HepG2 (cell line): Measurements from ENCODE around the gene CCNL1. TPM values are rescaled to one million over a fixed set of nuclear protein-coding genes. Genes with fewer than 3 reads are reported as not detected.

Experiments used
- FIP1L1 ChIP-seq: fragments of 200-400 bp; formaldehyde crosslinking; IDR thresholded peaks from 2 replicates; pipeline ENCODE4 v1.6.1; 2018; ENCODE audit warnings: low read depth, mild to moderate bottlenecking, low read length, moderate library complexity, borderline replicate concordance; ENCODE audit not compliant: insufficient read depth
- FLYWCH1 ChIP-seq: sonication (generic); formaldehyde crosslinking; IDR thresholded peaks from 2 replicates; pipeline ENCODE4 v1.8.1; 2023; ENCODE audit warnings: mild to moderate bottlenecking, missing genetic modification reagents
- FOXP1 ChIP-seq, 2 experiments: fragments of 450-650 bp in 1 of 2; IDR thresholded peaks; 2 replicates each; pipeline ENCODE4 v1.6.1; 2017 to 2018; ENCODE audit warnings: antibody characterized with exemption in 1 of 2
- GTF3A ChIP-seq: sonication (generic); formaldehyde crosslinking; conservative IDR thresholded peaks from 2 replicates; pipeline ENCODE4 v1.4.0; 2020; ENCODE audit warnings: mild to moderate bottlenecking, missing genetic modification reagents
- HDAC6 ChIP-seq: fragments of 200-600 bp; sonication (generic); IDR thresholded peaks from 2 replicates; pipeline ENCODE4 v1.7.0; 2017; ENCODE audit warnings: mild to moderate bottlenecking, antibody characterized with exemption, low read length, low read depth
- HMG20A ChIP-seq: IDR thresholded peaks from 2 replicates; pipeline ENCODE4 v1.6.1; 2016; ENCODE audit warnings: borderline replicate concordance
- HNRNPLL ChIP-seq: fragments of 200-400 bp; formaldehyde crosslinking; IDR thresholded peaks from 2 replicates; pipeline ENCODE4 v1.6.1; 2017; ENCODE audit warnings: mild to moderate bottlenecking, low read depth, low read length; ENCODE audit not compliant: poor library complexity, severe bottlenecking
- MTF1 ChIP-seq: sonication (generic); formaldehyde crosslinking; IDR thresholded peaks from 2 replicates; pipeline ENCODE4 v1.5.0; 2020; ENCODE audit warnings: missing genetic modification reagents
- NFYC ChIP-seq: IDR thresholded peaks from 2 replicates; pipeline ENCODE4 v1.6.1; 2016; ENCODE audit warnings: missing genetic modification reagents, missing compliant biosample characterization
- PAWR ChIP-seq: sonication (generic); formaldehyde crosslinking; IDR thresholded peaks from 2 replicates; pipeline ENCODE4 v1.4.0; 2020; ENCODE audit warnings: missing genetic modification reagents, mild to moderate bottlenecking, borderline replicate concordance
- REPIN1 ChIP-seq: sonication (generic); formaldehyde crosslinking; IDR thresholded peaks from 2 replicates; pipeline ENCODE4 v1.8.0; 2022; ENCODE audit warnings: missing genetic modification reagents, low read depth, mild to moderate bottlenecking, borderline replicate concordance
- SMARCC2 ChIP-seq: fragments of 450-650 bp; IDR thresholded peaks from 2 replicates; pipeline ENCODE4 v1.6.1; 2017; ENCODE audit warnings: antibody characterized with exemption, mild to moderate bottlenecking
- TARDBP ChIP-seq: sonication (generic); formaldehyde crosslinking; IDR thresholded peaks from 2 replicates; pipeline ENCODE4 v1.8.0; 2022; ENCODE audit warnings: mild to moderate bottlenecking, missing genetic modification reagents
- THAP11 ChIP-seq: IDR thresholded peaks from 2 replicates; pipeline ENCODE4 v1.6.1; 2016; ENCODE audit warnings: missing biosample characterization, missing genetic modification reagents
- THAP7 ChIP-seq: sonication (generic); formaldehyde crosslinking; IDR thresholded peaks from 2 replicates; pipeline ENCODE4 v1.8.1; 2023; ENCODE audit warnings: mild to moderate bottlenecking, missing genetic modification reagents
- ZBTB1 ChIP-seq: sonication (generic); formaldehyde crosslinking; IDR thresholded peaks from 2 replicates; pipeline ENCODE4 v1.4.0; 2020; ENCODE audit warnings: missing genetic modification reagents, borderline replicate concordance
- ZFP90 ChIP-seq: sonication (generic); formaldehyde crosslinking; IDR thresholded peaks from 2 replicates; pipeline ENCODE4 v1.8.0; 2022; ENCODE audit warnings: missing genetic modification reagents, mild to moderate bottlenecking, inconsistent platforms, borderline replicate concordance
- ZMYM3 ChIP-seq: sonication (generic); formaldehyde crosslinking; IDR thresholded peaks from 2 replicates; pipeline ENCODE4 v1.5.1; 2020; ENCODE audit warnings: mild to moderate bottlenecking, missing genetic modification reagents
- ZNF10 ChIP-seq: sonication (generic); formaldehyde crosslinking; IDR thresholded peaks from 2 replicates; pipeline ENCODE4 v1.4.0; 2020; ENCODE audit warnings: mild to moderate bottlenecking, low read depth, missing genetic modification reagents, borderline replicate concordance
- ZNF12 ChIP-seq: sonication (generic); formaldehyde crosslinking; IDR thresholded peaks from 2 replicates; pipeline ENCODE4 v1.5.0; 2020; ENCODE audit warnings: missing genetic modification reagents
- ZNF136 ChIP-seq: sonication (generic); formaldehyde crosslinking; IDR thresholded peaks from 2 replicates; pipeline ENCODE4 v1.8.1; 2022; ENCODE audit warnings: low read depth, mild to moderate bottlenecking, moderate library complexity, missing genetic modification reagents
- ZNF275 ChIP-seq: sonication (generic); formaldehyde crosslinking; IDR thresholded peaks from 2 replicates; pipeline ENCODE4 v1.8.0; 2022; ENCODE audit warnings: missing genetic modification reagents, mild to moderate bottlenecking, inconsistent platforms, borderline replicate concordance
- ZNF329 ChIP-seq: sonication (generic); formaldehyde crosslinking; IDR thresholded peaks from 2 replicates; pipeline ENCODE4 v1.9.0; 2021; ENCODE audit warnings: low read depth, mild to moderate bottlenecking, missing genetic modification reagents
- ZNF335 ChIP-seq: sonication (generic); formaldehyde crosslinking; IDR thresholded peaks from 2 replicates; pipeline ENCODE4 v1.4.0; 2020; ENCODE audit warnings: missing genetic modification reagents
- ZNF33B ChIP-seq: sonication (generic); formaldehyde crosslinking; IDR thresholded peaks from 2 replicates; pipeline ENCODE4 v1.5.1; 2020; ENCODE audit warnings: mild to moderate bottlenecking, missing genetic modification reagents
- ZNF557 ChIP-seq: sonication (generic); formaldehyde crosslinking; IDR thresholded peaks from 2 replicates; pipeline ENCODE4 v1.4.0; 2020; ENCODE audit warnings: missing genetic modification reagents
- ZNF558 ChIP-seq: sonication (generic); formaldehyde crosslinking; IDR thresholded peaks from 2 replicates; pipeline ENCODE4 v1.9.0; 2022; ENCODE audit warnings: mild to moderate bottlenecking, missing genetic modification reagents, borderline replicate concordance
- ZNF614 ChIP-seq: IDR thresholded peaks from 2 replicates; pipeline ENCODE4 v1.6.1; 2018; ENCODE audit warnings: missing biosample characterization, missing genetic modification reagents, inconsistent platforms, borderline replicate concordance
- ZNF703 ChIP-seq: sonication (generic); formaldehyde crosslinking; IDR thresholded peaks from 2 replicates; pipeline ENCODE4 v1.5.1; 2020; ENCODE audit warnings: missing genetic modification reagents, mild to moderate bottlenecking, moderate library complexity, borderline replicate concordance
- polyA plus RNA-seq, 8 experiments: library from polyadenylated mRNA; depleted of rRNA in 3 of 8; stranded (reverse) in 7 of 8; unstranded in 1 of 8; fragments of >200 nt; fragmentation: Illumina TruSeq in 4 of 8; extraction: Trizol in 4 of 8; gene quantifications; 2 replicates each; pipeline versions ENCODE4 v1.2.1 to v1.2.3, GENCODE V29; 2011 to 2016; ENCODE audit warnings: low read depth in 4 of 8, missing spikeins in 1 of 8, mixed read lengths in 1 of 8; ENCODE audit not compliant: insufficient read depth in 1 of 8
- total RNA-seq, 5 experiments: library from RNA; depleted of rRNA; stranded (reverse); fragments of >200 nt; fragmentation: Illumina TruSeq; extraction: Trizol; gene quantifications; 2 replicates each; pipeline ENCODE4 v1.2.3, GENCODE V29; 2016; ENCODE audit warnings: low read depth in 1 of 5

The CCNL1 gene
- total and polyA plus RNA-seq, 2 of the 13 experiments (the other 11 are each of a cell fraction or from before 2014, with no cell fraction given): 151 to 303 TPM

- TF ChIP-seq ZNF335 (CRISPR knock-in tag): peak; percentile 67; the same call in 1 of the 2 replicates
- TF ChIP-seq NFYC (CRISPR knock-in tag): peak; percentile 54; the same call in 1 of the 2 replicates
- TF ChIP-seq HNRNPLL: peak; percentile 95
- TF ChIP-seq ZNF33B (CRISPR knock-in tag): peak; percentile 91
- TF ChIP-seq MTF1 (CRISPR knock-in tag): 0 out of 2 replicates have a peak, but pooled peaks have one; percentile 38
- TF ChIP-seq ZNF136 (CRISPR knock-in tag): peak; percentile 90; the same call in 1 of the 2 replicates
- TF ChIP-seq ZMYM3 (CRISPR knock-in tag): peak; percentile 56
- TF ChIP-seq ZNF557: peak; percentile 78; the same call in 1 of the 2 replicates
- peak; percentile 78; the same call in 1 of the 2 replicates for TF ChIP-seq GTF3A (CRISPR knock-in tag)
- peak; percentile 82 for TF ChIP-seq ZNF329 (CRISPR knock-in tag)
- TF ChIP-seq ZNF275 (CRISPR knock-in tag): peak; percentile 99
- TF ChIP-seq HDAC6: no peak
- TF ChIP-seq REPIN1 (CRISPR knock-in tag): peak; percentile 97
- no peak; the same call in 1 of the 2 replicates for TF ChIP-seq THAP7
- peak; percentile 60; the same call in 1 of the 2 replicates for TF ChIP-seq ZNF12 (CRISPR knock-in tag)
- peak; percentile 69; the same call in 1 of the 2 replicates for TF ChIP-seq ZFP90 (CRISPR knock-in tag)
- TF ChIP-seq ZNF703 (CRISPR knock-in tag): peak; percentile 97
- peak; percentile 88 for TF ChIP-seq ZNF558 (CRISPR knock-in tag)
- TF ChIP-seq FOXP1 (IDR thresholded peaks at IDR 0.05): no peak
- TF ChIP-seq FOXP1 (CRISPR knock-in tag; IDR thresholded peaks at IDR 0.05): peak; percentile 39; the same call in 1 of the 2 replicates
- TF ChIP-seq PAWR: 0 out of 2 replicates have a peak, but pooled peaks have one; percentile 32
- no peak for TF ChIP-seq ZBTB1
- peak; percentile 96 for TF ChIP-seq THAP11 (CRISPR knock-in tag)
- no peak for TF ChIP-seq ZNF10 (CRISPR knock-in tag)
- peak; percentile 57; the same call in 1 of the 2 replicates for TF ChIP-seq FIP1L1
- peak; percentile 96 for TF ChIP-seq TARDBP (CRISPR knock-in tag)
- TF ChIP-seq HMG20A (CRISPR knock-in tag): peak; percentile 56; the same call in 1 of the 2 replicates
- peak; percentile 62; the same call in 1 of the 2 replicates for TF ChIP-seq ZNF614 (CRISPR knock-in tag)
- TF ChIP-seq FLYWCH1: no peak
- no peak for TF ChIP-seq SMARCC2
Observed at GRCh38 chr3:157174649-157175498, 14.9 kb upstream of the CCNL1 start (continued).
